ENCODE results near the gene PCGF3.

- TF ChIP-seq CTCF (IDR thresholded peaks at IDR 0.05): no peak
- TF ChIP-seq ZFX (IDR thresholded peaks at IDR 0.05; ENCODE audit: borderline replicate concordance): no peak
These were observed 19.8 kb upstream of the PCGF3 start for GRCh38 chr4:685679-686412.

All from 22Rv1 (cell line).